GM21528 (cell line): ENCODE data around the gene NOD2.
A peak's percentile ranks its signal among the peaks of the same experiment; 100 is the strongest.

Experiments used
- ATAC-seq: cut with Tn5 transposase; IDR thresholded peaks from one replicate; pipeline ENCODE4 v1.9.1; 2021; ENCODE audit warnings: mild to moderate bottlenecking, moderate library complexity; ENCODE audit not compliant: unreplicated experiment, low FRiP score

Gene NOD2

GRCh38 chr16:50692999-50693781, at the start of gene NOD2:
NOD2 (plus strand) TSS chr16:50693606; CDS start chr16:50699496, 5,890 bp downstream.
- no peak for ATAC-seq

- ATAC-seq = no peak
These were observed 49.2 kb upstream of the NOD2 start for GRCh38 chr16:50644245-50644644.

- ATAC-seq = no peak
These were observed 48.7 kb upstream of the NOD2 start for GRCh38 chr16:50644729-50645128.

- ATAC-seq = no peak
These were observed 47.7 kb upstream of the NOD2 start for GRCh38 chr16:50645563-50646220.

GRCh38 chr16:50646345-50646744, 47.1 kb upstream of the NOD2 start:
- ATAC-seq = no peak

GRCh38 chr16:50651835-50652438, 41.5 kb upstream of the NOD2 start:
- no peak for ATAC-seq

- no peak for ATAC-seq
These were observed 40.5 kb upstream of the NOD2 start for GRCh38 chr16:50652836-50653425.

- no peak for ATAC-seq
These were observed 39.5 kb upstream of the NOD2 start for GRCh38 chr16:50653633-50654519.

GRCh38 chr16:50655558-50656055, 37.8 kb upstream of the NOD2 start:
- no peak for ATAC-seq

GRCh38 chr16:50657241-50657640, 36.2 kb upstream of the NOD2 start:
- no peak for ATAC-seq

- ATAC-seq = no peak
These were observed 33.6 kb upstream of the NOD2 start for GRCh38 chr16:50659806-50660205.

GRCh38 chr16:50662306-50662940, 31.0 kb upstream of the NOD2 start:
- ATAC-seq = no peak

GRCh38 chr16:50664270-50664669, 29.1 kb upstream of the NOD2 start:
- ATAC-seq = no peak

GRCh38 chr16:50665128-50665878, 28.1 kb upstream of the NOD2 start:
- peak; percentile 54 for ATAC-seq

- peak; percentile 80 for ATAC-seq
These were observed 26.5 kb upstream of the NOD2 start for GRCh38 chr16:50666658-50667496.

GRCh38 chr16:50667497-50668367, 25.7 kb upstream of the NOD2 start:
- no peak for ATAC-seq

GRCh38 chr16:50668368-50669008, 24.9 kb upstream of the NOD2 start:
- no peak for ATAC-seq
